SHP77 treated with DMSO at 0.1 percent for 48 hours (cell line): ENCODE results near the gene CALN1.

Source experiments
- DNase-seq: peaks from one replicate; lab custom pipeline; 2025; lab: John Stamatoyannopoulos, UW

The CALN1 gene

GRCh38 chr7:72325561-72325960 lies 86.6 kb downstream of the CALN1 start:
- DNase-seq: no peak

GRCh38 chr7:72321637-72322036 lies 90.5 kb downstream of the CALN1 start:
- DNase-seq: no peak

DNA sequence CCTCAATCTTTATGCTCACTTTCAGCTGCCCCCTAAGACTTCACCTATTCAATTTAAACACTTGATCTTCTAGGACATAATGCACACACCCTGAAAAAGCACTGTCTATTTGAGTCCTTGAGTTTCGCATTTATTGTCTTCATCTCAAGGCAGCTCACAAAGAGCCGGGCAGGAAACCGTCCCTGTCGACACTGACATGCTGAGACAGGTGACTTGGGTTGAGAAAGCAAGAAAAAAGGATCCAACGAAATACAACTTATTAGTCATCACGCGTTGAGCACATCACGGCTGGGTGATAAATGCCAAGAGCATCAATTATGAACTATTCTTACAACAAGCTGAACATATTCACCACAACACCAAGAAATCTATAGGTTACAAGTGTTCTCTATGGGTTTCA lies 91.1 kb downstream of the CALN1 start:
- no peak for DNase-seq

DNA sequence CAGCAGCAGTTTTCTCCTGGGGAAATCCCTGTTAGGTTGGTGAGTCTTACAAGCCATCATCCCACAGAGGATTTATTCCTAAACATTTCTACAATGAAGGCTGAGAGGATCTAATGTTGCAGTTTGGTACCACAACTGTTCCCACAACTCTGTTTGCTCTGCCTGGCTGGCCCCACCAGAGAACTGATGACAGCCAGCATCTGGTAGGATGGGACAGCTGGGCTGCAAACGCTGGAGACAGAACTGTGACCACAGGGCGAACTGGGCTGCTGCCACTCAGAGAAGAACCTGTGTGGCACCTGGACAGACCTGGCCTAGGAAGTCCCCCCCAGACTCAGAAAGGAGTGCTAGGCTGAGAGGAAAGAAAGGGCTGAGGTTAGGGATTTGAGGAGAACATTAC lies 94.8 kb downstream of the CALN1 start:
- no peak for DNase-seq

GRCh38 chr7:72316148-72316547 lies 96.0 kb downstream of the CALN1 start:
- DNase-seq: no peak

DNA sequence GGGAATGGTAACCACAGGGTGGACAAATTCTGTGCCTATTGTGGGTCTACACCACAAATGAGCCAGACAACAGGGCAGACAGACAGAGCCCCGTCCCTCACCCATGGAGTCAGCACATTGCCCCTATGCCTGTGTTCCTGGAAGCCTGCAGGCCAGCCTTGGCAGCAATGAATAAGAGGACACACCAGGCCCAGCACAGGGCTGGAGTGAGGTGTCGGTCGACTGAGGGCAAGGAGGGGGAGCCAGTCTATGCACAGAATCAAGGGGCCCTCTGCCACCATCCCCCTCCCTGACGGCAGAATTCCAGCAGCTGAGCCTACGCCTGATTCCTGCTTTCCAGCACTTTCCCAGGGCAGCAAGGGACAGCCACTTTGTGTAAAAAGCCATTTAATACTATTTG lies 98.2 kb downstream of the CALN1 start:
- DNase-seq: no peak

DNA sequence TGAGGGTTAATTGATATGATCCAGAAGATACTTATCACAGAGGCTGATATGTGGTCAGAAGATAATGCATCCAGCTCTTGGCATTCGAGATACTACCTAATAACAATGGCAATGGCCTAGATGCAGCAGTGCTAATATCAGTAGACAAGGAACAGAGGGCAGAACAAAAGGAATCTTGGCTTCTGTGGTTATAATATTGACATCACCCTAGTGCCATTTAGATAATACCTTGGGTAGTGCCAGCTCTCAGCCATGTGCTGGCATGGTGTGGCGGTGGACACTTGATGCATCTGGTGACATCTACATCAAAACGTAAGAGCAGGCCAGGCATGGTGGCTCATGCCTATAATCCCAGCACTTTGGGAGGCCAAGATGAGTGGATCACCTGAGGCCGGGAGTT lies 101.8 kb downstream of the CALN1 start:
- DNase-seq: no peak

DNA sequence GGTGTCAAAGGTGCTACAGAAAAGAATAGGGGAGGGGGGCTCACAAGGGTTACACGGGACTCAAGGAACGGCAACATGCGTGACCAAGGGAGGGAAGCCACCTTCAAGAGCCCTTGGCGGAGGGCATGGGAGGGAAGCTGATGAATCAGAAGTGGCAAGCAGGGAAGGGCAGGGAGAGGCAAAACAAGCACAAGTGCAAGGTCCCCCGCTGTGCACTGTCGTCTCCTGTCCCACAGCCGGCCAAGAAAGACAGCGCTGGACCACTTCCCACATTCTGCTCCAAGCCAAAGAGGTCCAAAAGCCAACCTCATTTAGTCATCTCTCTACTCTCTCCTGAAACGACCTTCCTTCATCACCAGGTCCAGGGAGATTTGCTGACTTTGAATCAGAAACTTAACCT lies 102.7 kb downstream of the CALN1 start:
- DNase-seq: no peak

GRCh38 chr7:72308986-72309385 lies 103.2 kb downstream of the CALN1 start:
- DNase-seq: no peak

GRCh38 chr7:72307566-72307965 lies 104.6 kb downstream of the CALN1 start:
- no peak for DNase-seq

GRCh38 chr7:72298912-72299311 lies 113.2 kb downstream of the CALN1 start:
- no peak for DNase-seq

- no peak for DNase-seq
Measured at GRCh38 chr7:72298091-72298490, 114.0 kb downstream of the CALN1 start.

DNA sequence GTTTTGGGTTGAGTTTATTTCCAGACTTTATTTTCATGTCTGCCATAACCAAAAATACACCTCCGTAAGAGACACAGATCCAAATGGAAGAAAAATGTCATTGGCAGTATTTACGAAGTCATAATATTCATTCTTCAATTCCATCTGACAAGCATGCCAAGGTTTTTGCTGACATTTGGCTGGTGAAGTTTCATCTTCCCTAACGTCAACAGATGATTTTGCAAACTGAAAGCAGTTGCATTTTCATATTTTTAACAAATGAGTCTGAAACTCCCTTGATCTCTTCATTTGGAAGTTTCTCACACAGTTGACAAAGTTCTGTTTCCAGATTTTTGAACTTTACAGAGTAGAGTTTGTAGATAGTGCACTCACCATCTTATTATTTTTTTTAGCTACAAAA lies 114.5 kb downstream of the CALN1 start:
- no peak for DNase-seq

GRCh38 chr7:72292794-72293193 lies 119.3 kb downstream of the CALN1 start:
- DNase-seq: no peak

- no peak for DNase-seq
Measured at GRCh38 chr7:72292118-72292517, 120.0 kb downstream of the CALN1 start.

GRCh38 chr7:72286519-72286918 lies 125.6 kb downstream of the CALN1 start:
- no peak for DNase-seq

DNA sequence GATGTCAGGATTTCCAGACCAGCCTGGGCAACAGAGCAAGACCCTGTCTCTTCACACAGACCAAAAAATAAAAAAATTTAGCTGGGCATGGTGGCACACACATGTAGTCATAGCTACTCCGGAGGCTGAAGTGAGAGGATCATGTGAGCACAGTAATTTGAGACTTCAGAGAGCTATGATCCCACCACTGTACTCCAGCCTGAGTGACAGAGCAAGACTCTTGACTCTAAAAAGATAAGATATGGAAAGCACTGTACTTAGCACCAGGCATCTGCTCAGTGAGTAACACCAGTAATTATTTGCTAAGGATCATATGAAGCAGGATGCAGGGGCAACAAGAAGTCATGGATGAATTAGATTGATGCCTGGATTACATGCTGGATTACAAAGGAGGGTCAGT lies 128.8 kb downstream of the CALN1 start:
- DNase-seq: no peak

DNA sequence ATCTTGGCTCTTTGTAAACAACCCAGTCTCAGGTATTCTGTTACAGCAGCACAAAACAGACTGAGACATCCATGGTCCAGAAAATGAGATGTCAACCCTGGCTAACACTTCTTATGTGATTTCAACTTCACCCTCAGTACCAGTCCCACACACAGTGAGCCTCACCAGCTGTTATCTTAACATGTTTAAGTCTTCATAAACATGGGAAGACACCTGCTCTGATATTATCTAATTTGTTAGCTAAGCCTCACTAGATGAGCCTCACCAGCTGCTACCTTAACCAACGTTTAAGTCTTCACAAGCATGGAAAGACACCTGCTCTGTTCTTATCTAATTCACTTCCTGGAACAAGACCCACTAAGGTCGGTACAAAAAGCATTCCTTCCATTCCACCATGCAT lies 130.8 kb downstream of the CALN1 start:
- no peak for DNase-seq

GRCh38 chr7:72279203-72279602 lies 132.9 kb downstream of the CALN1 start:
- no peak for DNase-seq

DNA sequence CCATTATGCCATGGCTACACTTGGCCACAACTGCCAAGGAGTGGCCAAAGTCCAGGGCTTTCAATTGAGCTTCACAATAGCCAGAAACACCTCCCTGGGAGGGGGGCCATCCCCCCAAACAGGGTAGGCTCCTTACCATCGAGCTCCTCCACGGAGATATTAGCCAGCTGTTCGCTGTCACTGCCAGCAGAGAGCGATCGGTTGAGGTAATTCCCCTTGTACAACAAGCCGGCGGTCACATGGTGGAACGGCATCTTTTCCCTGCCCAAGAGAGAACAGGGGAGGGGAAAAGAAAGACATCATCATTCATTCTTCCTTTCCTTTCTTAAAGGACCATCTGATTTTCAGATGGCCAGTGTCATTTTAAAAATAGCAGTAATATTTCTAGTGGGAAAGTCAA lies 133.6 kb downstream of the CALN1 start:
- no peak for DNase-seq

DNA sequence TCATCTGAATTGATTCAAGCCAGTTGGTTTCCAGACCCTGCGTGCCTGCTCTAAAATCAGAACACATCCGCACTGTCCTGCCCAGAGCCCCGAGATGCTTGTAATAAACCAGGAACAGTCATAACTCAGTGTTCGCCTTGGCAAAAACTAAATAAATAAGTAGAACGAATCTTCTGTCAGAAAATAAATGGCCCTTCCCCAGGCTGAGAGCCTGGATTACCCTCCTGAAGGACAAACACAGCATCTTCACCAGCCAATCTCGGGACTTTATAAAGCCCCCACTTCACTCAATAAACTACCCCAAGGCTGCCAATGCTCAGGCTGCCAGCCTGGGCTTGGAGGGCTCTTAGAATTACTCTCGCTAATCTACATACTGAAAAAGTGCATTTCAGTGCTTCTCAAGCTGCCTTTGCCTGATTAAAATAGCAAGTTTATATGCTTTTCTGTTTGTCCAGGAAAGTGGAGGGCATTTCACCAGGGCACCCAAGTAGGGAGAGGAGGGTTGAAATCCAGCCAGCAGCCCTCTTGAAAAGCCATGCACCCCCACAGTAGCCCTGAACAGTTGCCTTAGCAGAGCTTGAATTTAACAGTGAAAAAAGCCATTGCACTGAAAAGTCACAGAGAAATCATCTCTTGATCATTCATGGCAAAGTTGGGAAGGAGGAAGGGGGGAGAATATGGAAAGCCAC lies 136.6 kb downstream of the CALN1 start:
- DNase-seq: no peak

DNA sequence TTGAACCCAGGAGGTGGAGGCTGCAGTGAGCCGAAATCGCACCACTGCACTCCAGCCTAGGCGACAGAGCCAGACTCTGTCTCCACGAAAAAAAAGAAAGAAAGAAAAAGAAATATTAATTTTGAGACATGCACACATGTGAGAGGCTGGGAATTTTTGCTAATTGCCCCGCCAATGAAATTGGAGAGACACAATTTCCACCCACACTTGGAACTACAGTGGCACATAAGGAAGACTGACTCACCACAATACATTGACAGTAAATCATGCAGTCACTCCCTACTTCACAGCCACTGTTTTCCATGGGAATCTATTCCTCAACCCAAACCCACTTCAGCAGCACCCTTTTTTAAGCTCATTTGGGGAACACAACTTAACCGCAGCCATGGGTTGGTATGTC lies 139.7 kb downstream of the CALN1 start:
- DNase-seq: no peak

GRCh38 chr7:72268796-72269195 lies 143.3 kb downstream of the CALN1 start:
- no peak for DNase-seq

GRCh38 chr7:72268090-72268489 lies 144.0 kb downstream of the CALN1 start:
- no peak for DNase-seq
